ENCODE data around the gene UPK3B. TPM values are rescaled to one million over a fixed set of nuclear protein-coding genes. Genes with fewer than 3 reads are reported as not detected.
A peak's percentile ranks its signal among the peaks of the same experiment; 100 is the strongest.
"Not testable (repeated sequence)": the region's sequence is repeated elsewhere in the genome, so short reads cannot be mapped to it uniquely, and the experiment has no call there.

The UPK3B gene
- total RNA-seq, 1 donor from 2014 or later, result 7.6 TPM

DNA sequence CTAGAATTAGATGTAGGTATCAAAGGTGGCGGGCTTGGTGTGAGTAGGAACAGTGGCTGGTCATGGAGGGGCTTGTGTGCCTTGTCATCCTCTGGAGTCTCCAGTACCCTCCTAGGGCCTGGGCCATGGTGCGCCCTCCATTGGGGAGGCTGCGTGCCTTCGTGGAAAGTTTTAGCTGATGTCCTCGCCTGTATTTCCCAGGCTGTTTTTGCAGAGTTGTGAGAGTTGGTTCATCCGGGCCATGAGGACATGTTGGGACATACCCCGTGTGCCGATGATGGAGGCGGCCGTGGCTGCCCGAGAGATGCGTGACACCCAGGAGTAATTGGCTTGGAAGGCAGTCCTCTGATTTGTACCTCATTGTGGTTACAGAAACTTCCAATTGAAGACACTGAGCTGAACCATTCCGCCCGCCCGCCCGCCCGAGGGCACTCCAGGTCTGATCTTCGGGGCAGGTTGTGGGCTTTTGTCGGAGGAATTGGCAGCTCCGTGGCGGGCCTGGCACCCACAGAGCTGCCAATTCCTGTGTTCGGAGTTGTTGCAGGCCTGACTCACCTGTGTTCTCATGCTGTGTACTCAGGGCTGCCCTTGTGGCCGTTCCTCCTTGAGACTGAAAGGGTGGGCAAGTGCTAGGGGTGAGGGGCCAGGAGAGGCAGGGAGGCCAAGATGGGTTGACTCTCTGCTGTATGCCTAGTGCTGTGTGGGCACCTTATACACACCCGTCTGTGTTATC lies 33.4 kb upstream of the UPK3B start:
- H3K4me1 ChIP-seq; H3K27me3 ChIP-seq; DNase-seq (ENCODE audit: low spot score in 2 of 2); H3K4me3 ChIP-seq; H3K27ac ChIP-seq; H3K36me3 ChIP-seq; H3K9me3 ChIP-seq; intact Hi-C loops (cut with DNase I): not testable (repeated sequence)

DNA sequence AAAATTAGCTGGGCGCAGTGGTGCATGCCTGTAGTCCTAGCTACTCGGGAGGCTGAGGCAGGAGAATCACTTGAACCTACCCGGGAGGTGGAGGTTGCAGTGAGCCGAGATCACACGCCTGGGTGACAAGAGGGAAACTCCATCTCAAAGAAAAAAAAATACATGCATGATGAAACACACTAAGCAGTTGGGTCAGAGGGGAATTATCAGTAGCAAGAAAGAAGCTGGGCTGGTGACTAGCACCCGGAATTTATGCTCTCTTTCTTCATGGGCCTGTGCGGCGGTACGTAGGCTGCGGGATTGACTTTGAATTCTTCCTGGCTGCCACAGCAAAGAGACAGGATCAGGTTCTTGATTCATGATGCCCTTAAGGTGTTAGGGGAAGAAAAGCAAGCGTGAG lies 30.7 kb upstream of the UPK3B start:
- H3K9me3 ChIP-seq; H3K27ac ChIP-seq; DNase-seq (ENCODE audit: low spot score in 2 of 2); H3K4me3 ChIP-seq; H3K4me1 ChIP-seq; H3K27me3 ChIP-seq; intact Hi-C loops (cut with DNase I): not testable (repeated sequence)
- H3K36me3 ChIP-seq, result peaks cover 7 to 21% of the 10 kb centered on the region in 2 donors

GRCh38 chr7:76480403-76481253 lies 29.7 kb upstream of the UPK3B start:
- H3K4me3 ChIP-seq; DNase-seq (ENCODE audit: low spot score in 2 of 2); H3K27ac ChIP-seq; intact Hi-C loops (cut with DNase I); H3K4me1 ChIP-seq; H3K27me3 ChIP-seq; H3K9me3 ChIP-seq: not testable (repeated sequence)
- peaks cover 7 to 21% of the 10 kb centered on the region in 2 donors for H3K36me3 ChIP-seq

DNA sequence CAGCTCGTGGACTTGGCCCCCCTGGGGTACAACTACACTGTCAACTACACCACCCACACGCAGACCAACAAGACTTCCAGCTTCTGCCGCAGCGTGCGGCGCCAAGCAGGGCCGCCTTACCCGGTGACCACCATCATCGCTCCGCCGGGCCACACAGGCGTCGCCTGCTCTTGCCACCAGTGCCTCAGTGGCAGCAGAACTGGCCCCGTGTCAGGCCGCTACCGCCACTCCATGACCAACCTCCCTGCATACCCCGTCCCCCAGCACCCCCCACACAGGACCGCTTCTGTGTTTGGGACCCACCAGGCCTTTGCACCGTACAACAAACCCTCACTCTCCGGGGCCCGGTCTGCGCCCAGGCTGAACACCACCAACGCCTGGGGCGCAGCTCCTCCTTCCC lies 27.7 kb upstream of the UPK3B start:
- H3K27me3 ChIP-seq; DNase-seq (ENCODE audit: low spot score in 2 of 2); H3K4me3 ChIP-seq; H3K9me3 ChIP-seq; H3K27ac ChIP-seq; H3K4me1 ChIP-seq; intact Hi-C loops (cut with DNase I): not testable (repeated sequence)
- peaks cover 7 to 21% of the 10 kb centered on the region in 2 donors for H3K36me3 ChIP-seq

DNA sequence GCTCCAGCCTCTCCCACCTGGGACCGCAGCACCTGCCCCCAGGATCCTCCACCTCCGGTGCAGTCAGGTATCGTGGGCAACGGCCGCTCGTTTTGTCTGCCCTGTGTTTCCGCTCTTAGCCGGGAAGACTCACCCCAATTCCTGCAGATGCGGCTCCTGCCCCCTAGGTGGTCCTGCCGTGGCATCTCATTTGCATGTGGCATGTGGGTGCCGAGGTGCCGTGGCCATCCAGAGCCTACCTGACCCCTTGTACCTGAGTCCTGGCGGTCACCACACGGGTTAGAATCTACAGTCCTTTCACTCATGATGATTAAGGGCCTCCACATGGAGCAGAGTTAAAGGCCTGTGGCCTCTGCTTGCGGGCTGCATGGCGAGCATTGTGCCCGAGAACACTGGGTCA lies 27.3 kb upstream of the UPK3B start:
- H3K4me3 ChIP-seq; intact Hi-C loops (cut with DNase I); H3K27me3 ChIP-seq; H3K27ac ChIP-seq; H3K9me3 ChIP-seq; H3K4me1 ChIP-seq; DNase-seq (ENCODE audit: low spot score in 2 of 2): not testable (repeated sequence)
- peaks cover 7 to 21% of the 10 kb centered on the region in 2 donors for H3K36me3 ChIP-seq

DNA sequence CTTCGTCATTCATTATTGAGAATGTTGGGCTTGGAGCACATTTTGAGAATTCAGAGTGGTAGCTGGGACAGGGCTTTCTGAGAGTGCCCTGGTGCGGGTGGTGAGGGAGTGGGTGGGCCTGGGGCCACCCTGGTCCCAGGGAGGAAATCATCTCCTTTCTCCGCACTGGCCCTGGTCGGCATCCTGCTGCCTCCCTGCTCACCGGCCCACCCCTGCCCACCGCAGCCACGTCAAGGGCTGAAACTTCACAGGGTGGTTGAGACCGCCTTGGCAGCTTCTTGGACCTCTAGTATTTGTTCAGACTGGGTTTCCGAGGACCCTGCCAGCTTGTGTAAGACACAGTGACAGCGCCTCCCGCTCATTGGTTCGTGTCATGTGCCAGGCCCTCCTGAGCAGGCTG lies 25.9 kb upstream of the UPK3B start:
- H3K9me3 ChIP-seq; H3K4me3 ChIP-seq; DNase-seq (ENCODE audit: low spot score in 2 of 2); H3K27ac ChIP-seq; H3K4me1 ChIP-seq; intact Hi-C loops (cut with DNase I); H3K27me3 ChIP-seq: not testable (repeated sequence)
- H3K36me3 ChIP-seq, result peaks cover 7 to 21% of the 10 kb centered on the region in 2 donors

DNA sequence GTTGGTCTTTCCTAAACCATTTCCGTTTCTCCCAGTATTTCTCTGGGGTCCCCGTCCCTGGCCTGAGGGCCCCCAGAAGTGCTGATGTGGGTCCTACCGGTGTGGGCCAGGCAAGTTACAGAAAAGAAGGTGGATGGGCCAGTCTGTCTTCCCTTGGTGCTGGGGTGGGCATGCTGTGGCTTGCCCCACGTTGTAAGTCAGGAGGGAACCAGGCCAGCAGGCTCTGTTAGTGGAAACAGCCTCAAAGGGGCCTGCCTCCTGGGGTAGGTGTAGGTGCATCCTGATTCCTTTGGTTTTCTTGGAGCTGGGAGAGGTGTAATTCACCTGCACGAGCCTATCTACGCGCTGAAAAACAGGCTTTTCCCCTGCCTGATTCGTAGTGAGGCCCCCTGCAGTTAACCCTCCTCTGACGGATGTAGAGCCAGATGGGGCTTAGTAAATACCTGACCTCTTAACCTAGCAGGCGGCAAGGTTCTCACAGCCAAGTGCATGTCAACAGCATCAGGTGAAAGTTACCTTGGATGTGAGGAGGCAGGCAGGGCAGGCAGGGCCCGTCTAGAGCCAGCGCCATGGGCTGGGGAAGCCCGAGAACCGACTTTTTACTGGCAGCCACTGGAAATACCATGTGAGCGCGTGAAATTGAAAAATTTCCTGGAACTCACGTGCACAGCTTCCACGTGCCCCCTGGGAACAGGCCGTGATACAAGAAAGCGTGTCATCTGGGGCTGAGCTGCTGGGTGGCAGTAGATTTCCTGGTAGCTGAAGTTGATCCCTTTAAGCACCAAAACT lies 24.3 kb upstream of the UPK3B start:
- H3K27ac ChIP-seq; H3K4me1 ChIP-seq; DNase-seq (ENCODE audit: low spot score in 2 of 2); intact Hi-C loops (cut with DNase I); H3K27me3 ChIP-seq; H3K4me3 ChIP-seq; H3K9me3 ChIP-seq: not testable (repeated sequence)
- peaks cover 7 to 16% of the 10 kb centered on the region in 2 donors for H3K36me3 ChIP-seq

GRCh38 chr7:76486618-76487017 lies 23.7 kb upstream of the UPK3B start:
- intact Hi-C loops (cut with DNase I); H3K27ac ChIP-seq; H3K9me3 ChIP-seq; DNase-seq (ENCODE audit: low spot score in 2 of 2); H3K4me1 ChIP-seq; H3K4me3 ChIP-seq; H3K27me3 ChIP-seq: not testable (repeated sequence)
- peaks cover 7 to 12% of the 10 kb centered on the region in 2 donors for H3K36me3 ChIP-seq

DNA sequence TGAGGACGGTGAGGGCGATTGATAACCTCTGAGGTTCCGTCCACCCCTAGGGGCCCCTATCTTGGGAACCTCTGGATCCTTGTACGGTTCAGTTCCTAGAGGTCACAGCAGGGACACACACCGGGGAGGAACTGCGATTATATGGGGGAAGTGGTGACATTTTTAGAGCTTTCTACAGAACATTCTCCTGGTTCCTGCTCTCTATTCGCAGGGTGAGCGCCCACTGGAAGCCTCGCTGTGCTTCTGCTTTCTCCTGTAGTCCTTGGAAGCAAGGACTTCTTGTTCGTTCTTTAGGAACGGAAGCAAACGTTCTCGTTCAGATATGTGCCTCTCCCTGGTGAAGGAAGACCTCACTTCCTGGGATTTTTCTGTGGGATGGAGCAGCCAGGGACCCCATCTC lies 22.4 kb upstream of the UPK3B start:
- H3K27ac ChIP-seq; H3K4me3 ChIP-seq; H3K27me3 ChIP-seq; H3K36me3 ChIP-seq; DNase-seq (ENCODE audit: low spot score in 2 of 2); H3K9me3 ChIP-seq; H3K4me1 ChIP-seq; intact Hi-C loops (cut with DNase I): not testable (repeated sequence)

- H3K9me3 ChIP-seq; H3K4me1 ChIP-seq; H3K27me3 ChIP-seq; intact Hi-C loops (cut with DNase I); H3K27ac ChIP-seq; H3K36me3 ChIP-seq; DNase-seq (ENCODE audit: low spot score in 2 of 2); H3K4me3 ChIP-seq: not testable (repeated sequence)
Measured at GRCh38 chr7:76492139-76492538, 18.2 kb upstream of the UPK3B start.

GRCh38 chr7:76495717-76496116 lies 14.6 kb upstream of the UPK3B start:
- H3K36me3 ChIP-seq; H3K27me3 ChIP-seq; H3K4me1 ChIP-seq; H3K27ac ChIP-seq; H3K9me3 ChIP-seq; intact Hi-C loops (cut with DNase I); H3K4me3 ChIP-seq: not testable (repeated sequence)
- DNase-seq (ENCODE audit: low spot score in 2 of 2), result peak in 1 of 2 donors; percentile 44

DNA sequence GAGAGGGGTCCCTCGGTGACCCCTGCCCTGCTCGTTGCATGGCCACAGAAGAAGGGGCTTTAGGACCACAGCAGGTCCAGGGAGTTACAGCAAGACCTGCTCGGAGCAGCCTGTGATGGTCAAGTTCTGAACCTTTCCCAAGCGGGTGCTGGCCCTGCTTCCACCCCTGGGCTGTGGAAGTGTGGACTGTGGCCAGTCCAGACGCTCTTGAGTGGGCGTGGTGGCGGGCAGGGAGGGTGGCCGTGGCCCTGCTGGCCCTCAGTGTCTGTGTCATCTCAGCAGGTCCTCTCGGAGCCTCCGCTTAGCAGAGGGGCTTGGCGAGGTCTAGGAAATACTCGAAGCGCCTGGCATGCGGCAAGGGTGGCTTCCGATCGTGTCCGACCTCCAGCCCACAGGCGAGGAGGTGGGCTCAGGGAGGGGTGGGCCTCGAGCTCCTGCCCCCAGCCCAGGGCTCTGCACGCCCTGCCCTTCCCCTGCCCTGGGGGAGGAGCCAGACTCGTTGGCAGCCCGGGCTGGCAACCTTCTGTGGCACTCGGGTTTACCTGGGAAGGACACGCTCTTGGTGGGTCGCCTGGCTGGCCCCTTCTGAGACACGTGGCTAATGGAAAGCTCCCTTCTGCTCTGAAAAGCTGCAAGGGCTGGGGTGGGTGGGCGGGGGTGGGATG lies 12.3 kb upstream of the UPK3B start:
- H3K9me3 ChIP-seq; H3K27ac ChIP-seq; H3K4me3 ChIP-seq; DNase-seq (ENCODE audit: low spot score in 2 of 2); H3K4me1 ChIP-seq; intact Hi-C loops (cut with DNase I); H3K27me3 ChIP-seq: not testable (repeated sequence)
- peaks cover 3 to 10% of the 10 kb centered on the region in 2 donors for H3K36me3 ChIP-seq

GRCh38 chr7:76498583-76499200 lies 11.7 kb upstream of the UPK3B start:
- H3K27ac ChIP-seq; H3K9me3 ChIP-seq; H3K4me1 ChIP-seq; intact Hi-C loops (cut with DNase I); DNase-seq (ENCODE audit: low spot score in 2 of 2); H3K27me3 ChIP-seq; H3K4me3 ChIP-seq: not testable (repeated sequence)
- peaks cover 5 to 12% of the 10 kb centered on the region in 2 donors for H3K36me3 ChIP-seq
